Midbrain (tissue), 1 donor: Measurements from ENCODE around the gene VASH1.
A peak's percentile ranks its signal among the peaks of the same experiment; 100 is the strongest.
"Not testable (repeated sequence)": the region's sequence is repeated elsewhere in the genome, so short reads cannot be mapped to it uniquely, and the experiment has no call there.

Experiments
- DNase-seq: peaks from one replicate; lab custom pipeline; 2025; lab: John Stamatoyannopoulos, UW

The VASH1 gene

GRCh38 chr14:76761136-76761959 lies at the start of gene VASH1:
Gene VASH1, plus strand, starts transcription at chr14:76761468. Its CDS starts 1,354 bp downstream, at chr14:76762822.
- DNase-seq, result peak; percentile 75

GRCh38 chr14:76713121-76713520 lies 48.1 kb upstream of the VASH1 start:
- DNase-seq, result no peak

- no peak for DNase-seq
Observed at GRCh38 chr14:76714470-76714869, 46.8 kb upstream of the VASH1 start.

- DNase-seq, result no peak
Observed at GRCh38 chr14:76715101-76715500, 46.2 kb upstream of the VASH1 start.

GRCh38 chr14:76715511-76716081 lies 45.7 kb upstream of the VASH1 start:
- no peak for DNase-seq

GRCh38 chr14:76716285-76716684 lies 45.0 kb upstream of the VASH1 start:
- no peak for DNase-seq

GRCh38 chr14:76717508-76718290 lies 43.6 kb upstream of the VASH1 start:
- DNase-seq, result no peak

GRCh38 chr14:76718306-76719040 lies 42.8 kb upstream of the VASH1 start:
- no peak for DNase-seq

GRCh38 chr14:76719666-76720065 lies 41.6 kb upstream of the VASH1 start:
- no peak for DNase-seq

- DNase-seq, result peak; percentile 28
Observed at GRCh38 chr14:76720382-76720813, 40.9 kb upstream of the VASH1 start.

GRCh38 chr14:76721506-76721905 lies 39.8 kb upstream of the VASH1 start:
- DNase-seq, result not testable (repeated sequence)

- DNase-seq, result no peak
Observed at GRCh38 chr14:76724651-76725550, 36.4 kb upstream of the VASH1 start.

- no peak for DNase-seq
Observed at GRCh38 chr14:76726551-76726970, 34.7 kb upstream of the VASH1 start.

GRCh38 chr14:76727384-76727783 lies 33.9 kb upstream of the VASH1 start:
- no peak for DNase-seq

- no peak for DNase-seq
Observed at GRCh38 chr14:76727901-76728300, 33.4 kb upstream of the VASH1 start.

GRCh38 chr14:76729258-76729657 lies 32.0 kb upstream of the VASH1 start:
- no peak for DNase-seq

- no peak for DNase-seq
Observed at GRCh38 chr14:76729953-76730505, 31.2 kb upstream of the VASH1 start.

- DNase-seq, result not testable (repeated sequence)
Observed at GRCh38 chr14:76734501-76734900, 26.8 kb upstream of the VASH1 start.

GRCh38 chr14:76736514-76736913 lies 24.8 kb upstream of the VASH1 start:
- DNase-seq, result no peak

GRCh38 chr14:76741074-76741473 lies 20.2 kb upstream of the VASH1 start:
- DNase-seq, result no peak

GRCh38 chr14:76742185-76742584 lies 19.1 kb upstream of the VASH1 start:
- no peak for DNase-seq
